A549 (cell line): ENCODE data around the gene ACTRT2. TPM values are rescaled to one million over a fixed set of nuclear protein-coding genes. Genes with fewer than 3 reads are reported as not detected.

Experiments used
- ATAC-seq, 2 experiments: fragments of 200-7000 bp in 1 of 2; fragments of >200 bp in 1 of 2; cut with Nextera tagmentation in 1 of 2; cut with Tn5 transposase in 1 of 2; 3 replicates each; pipeline versions ENCODE4 v1.8.0 to v1.9.1; 2018 to 2020; ENCODE audit warnings: mild to moderate bottlenecking in 1 of 2, moderate library complexity in 1 of 2
- CTCF ChIA-PET: fragments of 300-600 bp; sonication (Branson Sonifier 250); formaldehyde crosslinking; extraction: SDS; loops from one replicate; lab custom pipeline; 2021; ENCODE audit warnings: antibody characterized with exemption, inconsistent platforms; lab: Yijun Ruan, JAX
- POLR2A ChIA-PET: fragments of 350-600 bp; formaldehyde crosslinking; extraction: SDS; loops from one replicate; lab custom pipeline; 2021; ENCODE audit warnings: antibody characterized with exemption, inconsistent platforms; lab: Yijun Ruan, JAX
- DNase-seq, 2 experiments: peaks; one replicate each; pipeline versions ENCODE4 v3.0.0 to v3.0.0-alpha.2; 2011 to 2016; ENCODE audit warnings: low read depth in 1 of 2, low spot score in 1 of 2
- FAIRE-seq: peaks from 2 replicates; lab custom pipeline; 2011; peaks lifted over from hg19 to GRCh38; lab: Jason Lieb, UNC
- H3K27ac ChIP-seq, 2 experiments: fragments of >200 bp; sonication (Bioruptor Twin); formaldehyde crosslinking; 3 replicates each; pipeline ENCODE4 v1.5.1; 2016 to 2017
- H3K4me1 ChIP-seq: fragments of >200 bp; sonication (Bioruptor Twin); formaldehyde crosslinking; 3 replicates; pipeline ENCODE4 v1.6.1; 2016
- H3K4me2 ChIP-seq: fragments of >200 bp; sonication (Bioruptor Twin); formaldehyde crosslinking; 3 replicates; pipeline ENCODE4 v1.6.1; 2016
- H3K4me3 ChIP-seq: fragments of >200 bp; sonication (Bioruptor Twin); formaldehyde crosslinking; 3 replicates; pipeline ENCODE4 v1.5.1; 2016
- H3K9me3 ChIP-seq: fragments of >200 bp; sonication (Bioruptor Twin); formaldehyde crosslinking; 3 replicates; pipeline ENCODE4 v1.6.1; 2016
- BHLHE40 ChIP-seq: IDR thresholded peaks from 2 replicates; pipeline ENCODE4 v1.6.1; 2012; ENCODE audit warnings: low read depth, low read length, inconsistent platforms
- CBX2 ChIP-seq: fragments of 200-600 bp; sonication (generic); IDR thresholded peaks from 2 replicates; pipeline ENCODE4 v1.6.1; 2016; ENCODE audit warnings: low read depth, mild to moderate bottlenecking, borderline replicate concordance
- CBX8 ChIP-seq: fragments of 200-600 bp; sonication (generic); IDR thresholded peaks from 2 replicates; pipeline ENCODE4 v1.6.1; 2016
- EHMT2 ChIP-seq: fragments of 200-600 bp; sonication (generic); IDR thresholded peaks from 2 replicates; pipeline ENCODE4 v1.6.1; 2016; ENCODE audit warnings: antibody characterized with exemption, low read depth, mild to moderate bottlenecking, moderate library complexity
- FOXS1 ChIP-seq: fragments of 250-450 bp; sonication (Bioruptor Pico); IDR thresholded peaks from 2 replicates; pipeline ENCODE4 v1.5.0; 2020; ENCODE audit warnings: mild to moderate bottlenecking, moderate library complexity
- GATA3 ChIP-seq: IDR thresholded peaks from 2 replicates; pipeline ENCODE4 v1.6.1; 2012; ENCODE audit warnings: borderline replicate concordance
- HEYL ChIP-seq: fragments of 250-450 bp; sonication (Bioruptor Pico); IDR thresholded peaks from 2 replicates; pipeline ENCODE4 v1.8.0; 2021; ENCODE audit warnings: mild to moderate bottlenecking, moderate library complexity
- JUN ChIP-seq, 2 experiments: fragments of >200 bp; sonication (Bioruptor Twin); formaldehyde crosslinking; IDR thresholded peaks; 2 replicates in 1 of 2; 3 replicates in 1 of 2; pipeline ENCODE4 v1.6.1; 2016 to 2017
- MAZ ChIP-seq: fragments of 150-350 bp; IDR thresholded peaks from 2 replicates; pipeline ENCODE4 v1.6.1; 2014; ENCODE audit warnings: antibody characterized with exemption, low read depth, low read length, borderline replicate concordance
- NR3C1 ChIP-seq: fragments of >200 bp; sonication (Bioruptor Twin); formaldehyde crosslinking; IDR thresholded peaks from 3 replicates; pipeline ENCODE4 v1.6.1; 2017
- PHF8 ChIP-seq: fragments of 200-600 bp; sonication (generic); IDR thresholded peaks from 2 replicates; pipeline ENCODE4 v1.6.1; 2016; ENCODE audit warnings: low read depth, mild to moderate bottlenecking, antibody characterized with exemption, moderate library complexity, borderline replicate concordance
- POLR2AphosphoS2 ChIP-seq: conservative IDR thresholded peaks from 2 replicates; pipeline ENCODE4 v1.6.1; 2012; ENCODE audit warnings: low read length, improper control_type of control experiment, inconsistent platforms
- RNF2 ChIP-seq: fragments of 200-600 bp; sonication (generic); IDR thresholded peaks from 2 replicates; pipeline ENCODE4 v1.6.1; 2016; ENCODE audit warnings: low read depth, mild to moderate bottlenecking, antibody characterized with exemption, moderate library complexity, borderline replicate concordance
- SREBF2 ChIP-seq: fragments of 450-650 bp; IDR thresholded peaks from 2 replicates; pipeline ENCODE4 v1.6.1; 2014; ENCODE audit warnings: mild to moderate bottlenecking, moderate library complexity
- ZNF302 ChIP-seq: fragments of 250-450 bp; sonication (Bioruptor Pico); IDR thresholded peaks from 2 replicates; pipeline ENCODE4 v1.9.0; 2021; ENCODE audit warnings: inconsistent platforms, mild to moderate bottlenecking, moderate library complexity
- ZSCAN20 ChIP-seq: fragments of 250-450 bp; sonication (Bioruptor Pico); IDR thresholded peaks from 2 replicates; pipeline ENCODE4 v1.8.0; 2022; ENCODE audit warnings: mild to moderate bottlenecking, moderate library complexity
- WGBS: methylation state at CpG from one replicate; pipeline ENCODE4 v1.1.6; 2017; ENCODE audit errors: missing lambda C conversion rate; 5-methylcytosine and 5-hydroxymethylcytosine counted together
- polyA plus RNA-seq, 4 experiments: library from polyadenylated mRNA; depleted of rRNA in 3 of 4; stranded (reverse); fragments of >200 nt; fragmentation: RNase III in 1 of 4; extraction: RNeasy Plus Mini Kit Qiagen cat#74134 plus additional on column Dnase treatment in 1 of 4; gene quantifications; 2 replicates in 3 of 4; 3 replicates in 1 of 4; pipeline ENCODE4 v1.2.3, GENCODE V29; 2011 to 2017
- TF ChIP-seq, protein P1 (sequence below): fragments of >200 bp; sonication (Bioruptor Twin); formaldehyde crosslinking; IDR thresholded peaks from 3 replicates; pipeline ENCODE4 v1.5.1; 2016
- TF ChIP-seq, protein P2 (sequence below): fragments of 250-450 bp; sonication (Bioruptor Pico); IDR thresholded peaks from 2 replicates; pipeline ENCODE4 v1.5.0; 2021; ENCODE audit warnings: mild to moderate bottlenecking, moderate library complexity, borderline replicate concordance
- TF ChIP-seq, protein P3 (sequence below): fragments of 200-600 bp; sonication (generic); IDR thresholded peaks from 2 replicates; pipeline ENCODE4 v1.6.1; 2016; ENCODE audit warnings: antibody characterized with exemption, mild to moderate bottlenecking, moderate library complexity
- TF ChIP-seq, protein P4 (sequence below): IDR thresholded peaks from 2 replicates; pipeline ENCODE4 v1.6.1; 2012; ENCODE audit warnings: low read depth, borderline replicate concordance

Gene ACTRT2
- polyA plus RNA-seq, 2 of the 4 experiments (the other 2 are of a cell fraction): not detected

DNA sequence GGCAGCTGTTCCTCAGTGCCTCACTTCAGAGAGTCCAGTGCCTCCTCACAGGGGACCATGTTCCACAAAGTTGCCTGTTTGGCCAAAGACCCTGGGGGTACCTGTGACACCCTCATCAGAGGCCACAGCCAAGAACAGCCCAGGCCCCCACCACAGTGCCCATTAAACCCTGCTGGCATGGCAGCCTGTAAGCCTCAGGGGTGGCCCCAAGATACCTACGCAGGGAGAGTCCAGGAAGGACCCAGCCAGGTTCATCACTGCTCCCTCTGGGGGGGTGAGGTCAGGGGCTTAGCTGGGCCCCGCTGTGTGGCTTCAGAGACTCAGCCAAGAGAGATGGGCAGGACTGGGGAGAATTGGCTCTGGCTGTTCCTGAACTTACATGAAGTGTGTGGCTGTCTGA lies 28.6 kb downstream of the ACTRT2 start:
- Histone ChIP-seq H3K27ac (no peak overlapping the region), H3K4me1 (no peaks in the 10 kb centered on the region), H3K4me3 (no peak overlapping the region), H3K4me2 (no peak overlapping the region), H3K9me3 (no peaks in the 10 kb centered on the region)
- no CpG with 5 or more reads among the region's 2 CpGs for WGBS
- FAIRE-seq (no peak), ATAC-seq (no peak), DNase-seq (no peak)
- POLR2A ChIA-PET: no interaction called here
- TF ChIP-seq EHMT2: no peak
- no peak for TF ChIP-seq POLR2AphosphoS2
- TF ChIP-seq RNF2: no peak
- no peak for TF ChIP-seq BHLHE40
- TF ChIP-seq, protein P1, sequence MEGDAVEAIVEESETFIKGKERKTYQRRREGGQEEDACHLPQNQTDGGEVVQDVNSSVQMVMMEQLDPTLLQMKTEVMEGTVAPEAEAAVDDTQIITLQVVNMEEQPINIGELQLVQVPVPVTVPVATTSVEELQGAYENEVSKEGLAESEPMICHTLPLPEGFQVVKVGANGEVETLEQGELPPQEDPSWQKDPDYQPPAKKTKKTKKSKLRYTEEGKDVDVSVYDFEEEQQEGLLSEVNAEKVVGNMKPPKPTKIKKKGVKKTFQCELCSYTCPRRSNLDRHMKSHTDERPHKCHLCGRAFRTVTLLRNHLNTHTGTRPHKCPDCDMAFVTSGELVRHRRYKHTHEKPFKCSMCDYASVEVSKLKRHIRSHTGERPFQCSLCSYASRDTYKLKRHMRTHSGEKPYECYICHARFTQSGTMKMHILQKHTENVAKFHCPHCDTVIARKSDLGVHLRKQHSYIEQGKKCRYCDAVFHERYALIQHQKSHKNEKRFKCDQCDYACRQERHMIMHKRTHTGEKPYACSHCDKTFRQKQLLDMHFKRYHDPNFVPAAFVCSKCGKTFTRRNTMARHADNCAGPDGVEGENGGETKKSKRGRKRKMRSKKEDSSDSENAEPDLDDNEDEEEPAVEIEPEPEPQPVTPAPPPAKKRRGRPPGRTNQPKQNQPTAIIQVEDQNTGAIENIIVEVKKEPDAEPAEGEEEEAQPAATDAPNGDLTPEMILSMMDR: no peak
- no peak for TF ChIP-seq CBX2
- TF ChIP-seq ZSCAN20 (CRISPR knock-in tag): no peak
- TF ChIP-seq PHF8: no peak
- no peak for TF ChIP-seq SREBF2
- TF ChIP-seq CBX8: no peak
- TF ChIP-seq GATA3: no peak
- TF ChIP-seq JUN (IDR thresholded peaks at IDR 0.05): no peak
- TF ChIP-seq NR3C1: no peak
- TF ChIP-seq, protein P2, sequence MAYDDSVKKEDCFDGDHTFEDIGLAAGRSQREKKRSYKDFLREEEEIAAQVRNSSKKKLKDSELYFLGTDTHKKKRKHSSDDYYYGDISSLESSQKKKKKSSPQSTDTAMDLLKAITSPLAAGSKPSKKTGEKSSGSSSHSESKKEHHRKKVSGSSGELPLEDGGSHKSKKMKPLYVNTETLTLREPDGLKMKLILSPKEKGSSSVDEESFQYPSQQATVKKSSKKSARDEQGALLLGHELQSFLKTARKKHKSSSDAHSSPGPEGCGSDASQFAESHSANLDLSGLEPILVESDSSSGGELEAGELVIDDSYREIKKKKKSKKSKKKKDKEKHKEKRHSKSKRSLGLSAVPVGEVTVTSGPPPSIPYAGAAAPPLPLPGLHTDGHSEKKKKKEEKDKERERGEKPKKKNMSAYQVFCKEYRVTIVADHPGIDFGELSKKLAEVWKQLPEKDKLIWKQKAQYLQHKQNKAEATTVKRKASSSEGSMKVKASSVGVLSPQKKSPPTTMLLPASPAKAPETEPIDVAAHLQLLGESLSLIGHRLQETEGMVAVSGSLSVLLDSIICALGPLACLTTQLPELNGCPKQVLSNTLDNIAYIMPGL (CRISPR knock-in tag): no peak
- TF ChIP-seq, protein P3, sequence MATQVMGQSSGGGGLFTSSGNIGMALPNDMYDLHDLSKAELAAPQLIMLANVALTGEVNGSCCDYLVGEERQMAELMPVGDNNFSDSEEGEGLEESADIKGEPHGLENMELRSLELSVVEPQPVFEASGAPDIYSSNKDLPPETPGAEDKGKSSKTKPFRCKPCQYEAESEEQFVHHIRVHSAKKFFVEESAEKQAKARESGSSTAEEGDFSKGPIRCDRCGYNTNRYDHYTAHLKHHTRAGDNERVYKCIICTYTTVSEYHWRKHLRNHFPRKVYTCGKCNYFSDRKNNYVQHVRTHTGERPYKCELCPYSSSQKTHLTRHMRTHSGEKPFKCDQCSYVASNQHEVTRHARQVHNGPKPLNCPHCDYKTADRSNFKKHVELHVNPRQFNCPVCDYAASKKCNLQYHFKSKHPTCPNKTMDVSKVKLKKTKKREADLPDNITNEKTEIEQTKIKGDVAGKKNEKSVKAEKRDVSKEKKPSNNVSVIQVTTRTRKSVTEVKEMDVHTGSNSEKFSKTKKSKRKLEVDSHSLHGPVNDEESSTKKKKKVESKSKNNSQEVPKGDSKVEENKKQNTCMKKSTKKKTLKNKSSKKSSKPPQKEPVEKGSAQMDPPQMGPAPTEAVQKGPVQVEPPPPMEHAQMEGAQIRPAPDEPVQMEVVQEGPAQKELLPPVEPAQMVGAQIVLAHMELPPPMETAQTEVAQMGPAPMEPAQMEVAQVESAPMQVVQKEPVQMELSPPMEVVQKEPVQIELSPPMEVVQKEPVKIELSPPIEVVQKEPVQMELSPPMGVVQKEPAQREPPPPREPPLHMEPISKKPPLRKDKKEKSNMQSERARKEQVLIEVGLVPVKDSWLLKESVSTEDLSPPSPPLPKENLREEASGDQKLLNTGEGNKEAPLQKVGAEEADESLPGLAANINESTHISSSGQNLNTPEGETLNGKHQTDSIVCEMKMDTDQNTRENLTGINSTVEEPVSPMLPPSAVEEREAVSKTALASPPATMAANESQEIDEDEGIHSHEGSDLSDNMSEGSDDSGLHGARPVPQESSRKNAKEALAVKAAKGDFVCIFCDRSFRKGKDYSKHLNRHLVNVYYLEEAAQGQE: no peak
- no peak for TF ChIP-seq ZNF302 (CRISPR knock-in tag)
- no peak for TF ChIP-seq FOXS1
- no peak for TF ChIP-seq MAZ
- TF ChIP-seq, protein P4, sequence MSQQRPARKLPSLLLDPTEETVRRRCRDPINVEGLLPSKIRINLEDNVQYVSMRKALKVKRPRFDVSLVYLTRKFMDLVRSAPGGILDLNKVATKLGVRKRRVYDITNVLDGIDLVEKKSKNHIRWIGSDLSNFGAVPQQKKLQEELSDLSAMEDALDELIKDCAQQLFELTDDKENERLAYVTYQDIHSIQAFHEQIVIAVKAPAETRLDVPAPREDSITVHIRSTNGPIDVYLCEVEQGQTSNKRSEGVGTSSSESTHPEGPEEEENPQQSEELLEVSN: no peak
- CTCF ChIA-PET: no interaction called here

DNA sequence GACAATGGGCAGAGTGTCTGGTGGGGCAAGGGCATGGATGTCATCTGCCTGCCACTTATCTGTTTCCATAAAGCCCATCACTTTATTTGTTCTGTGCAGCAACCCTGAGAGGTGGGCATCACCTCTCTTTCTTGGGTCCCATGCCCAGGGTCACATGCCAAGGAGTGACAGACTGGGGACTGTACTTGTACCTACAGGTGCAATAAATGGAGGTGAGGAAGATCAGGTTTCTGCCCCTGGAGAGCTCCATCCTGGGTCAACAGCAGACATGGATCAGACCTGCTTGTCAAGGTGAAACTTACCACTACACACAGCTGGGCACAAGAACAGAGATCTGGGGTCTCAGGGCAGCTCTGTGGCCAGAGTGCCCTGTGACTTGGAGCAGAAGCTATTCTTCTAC lies 29.3 kb downstream of the ACTRT2 start:
- H3K27ac ChIP-seq: no peak overlapping the region
- POLR2A ChIA-PET: no interaction called here
- FAIRE-seq (no peak), DNase-seq (no peak), ATAC-seq (no peak)
- TF ChIP-seq NR3C1 (no peak), HEYL (CRISPR knock-in tag) (no peak)
- H3K4me1 ChIP-seq: no peaks in the 10 kb centered on the region
- H3K9me3 ChIP-seq: no peaks in the 10 kb centered on the region
- H3K4me3 ChIP-seq: no peak overlapping the region
- CTCF ChIA-PET: no interaction called here
- H3K4me2 ChIP-seq: no peak overlapping the region
